MCF 10A (cell line): ENCODE measurements around the gene RAD9A. TPM values are rescaled to one million over a fixed set of nuclear protein-coding genes. Genes with fewer than 3 reads are reported as not detected.

Experiments
- BruUV-seq: library from RNA; stranded (reverse); fragments of 400-500 nt; replicated peaks from 2 replicates; lab custom pipeline; 2021; lab: Mats Ljungman, UMichigan
- CTCF ChIA-PET: fragments of 300-600 bp; sonication (Branson Sonifier 250); formaldehyde crosslinking; extraction: SDS; loops from one replicate; lab custom pipeline; 2021; ENCODE audit warnings: antibody characterized with exemption, inconsistent platforms; lab: Yijun Ruan, JAX
- POLR2A ChIA-PET: fragments of 300-600, 350-650 bp; sonication (Branson Sonifier 250); formaldehyde crosslinking; extraction: SDS; loops from one replicate; lab custom pipeline; 2020; ENCODE audit warnings: antibody characterized with exemption, inconsistent platforms; lab: Yijun Ruan, JAX
- DNase-seq: peaks from one replicate; pipeline ENCODE4 v3.0.0-alpha.2; 2018; ENCODE audit not compliant: unreplicated experiment
- H3K27ac Mint-ChIP-seq: one replicate; pipeline ENCODE4 v1.8.0; 2022; ENCODE audit warnings: mild to moderate bottlenecking, low read depth, mixed read lengths; ENCODE audit not compliant: unreplicated experiment
- H3K27me3 Mint-ChIP-seq: one replicate; pipeline ENCODE4 v1.8.0; 2022; ENCODE audit warnings: mixed read lengths; ENCODE audit not compliant: insufficient read depth, unreplicated experiment
- H3K36me3 Mint-ChIP-seq: one replicate; pipeline ENCODE4 v1.8.0; 2022; ENCODE audit warnings: mild to moderate bottlenecking, moderate library complexity, mixed read lengths; ENCODE audit not compliant: insufficient read depth, unreplicated experiment
- H3K4me1 Mint-ChIP-seq: one replicate; pipeline ENCODE4 v1.8.0; 2022; ENCODE audit warnings: mixed read lengths; ENCODE audit not compliant: insufficient read depth, unreplicated experiment
- H3K4me3 Mint-ChIP-seq: one replicate; pipeline ENCODE4 v1.8.0; 2022; ENCODE audit warnings: mild to moderate bottlenecking, moderate library complexity, mixed read lengths; ENCODE audit not compliant: unreplicated experiment
- H3K9me3 Mint-ChIP-seq: one replicate; pipeline ENCODE4 v1.8.0; 2022; ENCODE audit warnings: mixed read lengths; ENCODE audit not compliant: unreplicated experiment
- CTCF ChIP-seq: fragments of 200-600 bp; IDR thresholded peaks from one replicate; pipeline ENCODE4 v1.8.0; 2022; ENCODE audit warnings: antibody characterized with exemption, mild to moderate bottlenecking; ENCODE audit not compliant: unreplicated experiment
- intact Hi-C: fragments of 100-400 bp; cut with micrococcal nuclease; formaldehyde crosslinking; loops from 2 replicates; pipeline ENCODE4 v1.14.1; 2022
- total RNA-seq: library from RNA; stranded (reverse); gene quantifications from 2 replicates; pipeline ENCODE4 v1.2.3, GENCODE V29; 2022

RAD9A gene
- total RNA-seq, 1 experiment from 2014 or later = 9.9 TPM

GRCh38 chr11:67416416-67417335 is 24.9 kb downstream of the RAD9A start:
- POLR2A ChIA-PET = interaction anchor here (0.6 kb wide), 1 partner anchor 703 kb away, joined by 4 read pairs; no protein-coding TSS in a partner anchor
- intact Hi-C loops = no loop called here
- Mint-ChIP-seq H3K36me3 (peaks cover 5% of the 10 kb centered on the region), H3K4me3 (no peak overlapping the region), H3K9me3 (no peaks in the 10 kb centered on the region), H3K4me1 (peaks cover 13% of the 10 kb centered on the region), H3K27ac (peak overlapping the region; percentile 46), H3K27me3 (no peaks in the 10 kb centered on the region)
- CTCF ChIA-PET = interaction anchor here (0.6 kb wide), 1 partner anchor 48 kb away, joined by 3 read pairs; no protein-coding TSS in a partner anchor
- TF ChIP-seq CTCF = no peak
- no TSS peak for BruUV-seq
- DNase-seq = peak; percentile 66

GRCh38 chr11:67417425-67417824 is 25.6 kb downstream of the RAD9A start:
- POLR2A ChIA-PET = no interaction called here
- Mint-ChIP-seq H3K9me3 (no peaks in the 10 kb centered on the region), H3K4me1 (peaks cover 13% of the 10 kb centered on the region), H3K36me3 (peaks cover 3% of the 10 kb centered on the region), H3K27ac (no peak overlapping the region), H3K27me3 (no peaks in the 10 kb centered on the region), H3K4me3 (no peak overlapping the region)
- CTCF ChIA-PET = interaction anchor here (0.6 kb wide), 1 partner anchor 47 kb away, joined by 3 read pairs; no protein-coding TSS in a partner anchor
- BruUV-seq = no TSS peak
- no peak for TF ChIP-seq CTCF
- intact Hi-C loops = no loop called here
- no peak for DNase-seq

- BruUV-seq = no TSS peak
- peaks cover 20% of the 10 kb centered on the region for H3K4me1 Mint-ChIP-seq
- no peaks in the 10 kb centered on the region for H3K27me3 Mint-ChIP-seq
- ChIA-PET POLR2A (interaction anchor here (0.6 to 1.2 kb wide), 4 partner anchors 10 to 47 kb away, joined by 3 to 4 read pairs (median 3); partner anchors contain the start of genes PPP1CA, RAD9A and RPS6KB2), CTCF (no interaction called here)
- no peak for DNase-seq
- no peak for TF ChIP-seq CTCF
- no peaks in the 10 kb centered on the region for H3K36me3 Mint-ChIP-seq
- no peak overlapping the region for H3K27ac Mint-ChIP-seq
- intact Hi-C loops = no loop called here
- no peaks in the 10 kb centered on the region for H3K9me3 Mint-ChIP-seq
- no peak overlapping the region for H3K4me3 Mint-ChIP-seq
Measured at GRCh38 chr11:67418476-67419281, 26.9 kb downstream of the RAD9A start.
